ENCODE results near the gene IQSEC1. TPM values are rescaled to one million over a fixed set of nuclear protein-coding genes. Genes with fewer than 3 reads are reported as not detected.

The IQSEC1 gene
- total RNA-seq, 1 experiment from 2014 or later: 28.1 TPM

GRCh38 chr3:13053893-13054292, 19.3 kb downstream of the IQSEC1 start:
- Histone ChIP-seq H3K36me3 (ENCODE audit: control insufficient read depth in 1 of 2, insufficient read depth in 2 of 2, low read length in 2 of 2) (no peaks in the 10 kb centered on the region), H3K9ac (ENCODE audit: low read length) (no peak overlapping the region), H3K4me3 (replicated peaks in 1 of 2; ENCODE audit: low read depth in 1 of 2, low read length in 2 of 2) (no peak overlapping the region), H3K9me3 (ENCODE audit: control insufficient read depth in 1 of 2, insufficient read depth in 1 of 2, low read depth in 1 of 2, low read length in 2 of 2) (no peaks in the 10 kb centered on the region), H4K20me1 (ENCODE audit: insufficient read depth) (no peaks in the 10 kb centered on the region), H2AFZ (ENCODE audit: low read depth, low read length, poor library complexity, severe bottlenecking) (no peak overlapping the region), H3K79me2 (ENCODE audit: insufficient read depth, low read length) (no peaks in the 10 kb centered on the region), H3K27me3 (ENCODE audit: insufficient read depth, low read length) (no peaks in the 10 kb centered on the region), H3K27ac (ENCODE audit: low read depth, low read length) (no peak overlapping the region), H3K9me2 (ENCODE audit: insufficient read depth) (no peaks in the 10 kb centered on the region), H3K4me2 (ENCODE audit: low read length) (no peak overlapping the region), H3K4me1 (ENCODE audit: control insufficient read depth in 1 of 2, insufficient read depth in 2 of 2, low read length in 2 of 2) (peaks cover 18 to 19% of the 10 kb centered on the region in 2 experiments)
- BruUV-seq (replicated peaks): no TSS peak
- POLR2A ChIA-PET: no interaction called here
- intact Hi-C loops (cut with micrococcal nuclease): no loop called here
- DNase-seq (ENCODE audit: low read depth, low spot score) (no peak), ATAC-seq (no peak)
- CTCF ChIA-PET: no interaction called here
- RAD21 ChIA-PET (ENCODE audit: low non-redundant PET in 1 of 2, low total read pairs in 2 of 2, uncharacterized antibody in 2 of 2, unreplicated experiment in 2 of 2): no interaction called here
- TF ChIP-seq ZBTB33 (IDR thresholded peaks at IDR 0.05; ENCODE audit: extremely low read depth, insufficient replicate concordance, low read length): no peak

DNA sequence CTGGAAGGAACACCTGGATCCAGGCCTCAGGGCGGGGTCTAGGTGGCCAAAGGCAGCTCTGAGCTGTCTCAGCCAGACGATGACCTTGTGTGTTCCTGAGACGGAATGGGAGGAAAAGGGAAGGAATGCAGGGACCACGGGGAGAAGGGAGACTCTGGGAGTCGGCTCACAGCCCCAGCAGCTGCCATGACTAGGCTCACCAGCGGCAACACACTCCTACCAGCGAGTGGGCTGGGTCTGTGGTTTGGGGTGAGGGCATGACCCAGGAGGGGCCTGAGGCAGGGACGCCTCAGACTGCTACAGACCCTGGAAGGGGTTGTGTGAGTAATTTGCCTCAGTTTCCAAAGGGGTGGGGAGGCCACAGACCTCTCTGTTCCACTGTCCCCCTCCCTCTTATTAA, 19.8 kb downstream of the IQSEC1 start:
- ATAC-seq (no peak), DNase-seq (ENCODE audit: low read depth, low spot score) (no peak)
- Histone ChIP-seq H3K9me3 (ENCODE audit: control insufficient read depth in 1 of 2, insufficient read depth in 1 of 2, low read depth in 1 of 2, low read length in 2 of 2) (no peaks in the 10 kb centered on the region), H3K9me2 (ENCODE audit: insufficient read depth) (no peaks in the 10 kb centered on the region), H3K9ac (ENCODE audit: low read length) (no peak overlapping the region), H3K79me2 (ENCODE audit: insufficient read depth, low read length) (no peaks in the 10 kb centered on the region), H3K4me1 (ENCODE audit: control insufficient read depth in 1 of 2, insufficient read depth in 2 of 2, low read length in 2 of 2) (peaks cover 14 to 16% of the 10 kb centered on the region in 2 experiments), H3K4me3 (replicated peaks in 1 of 2; ENCODE audit: low read depth in 1 of 2, low read length in 2 of 2) (no peak overlapping the region), H3K36me3 (ENCODE audit: control insufficient read depth in 1 of 2, insufficient read depth in 2 of 2, low read length in 2 of 2) (no peaks in the 10 kb centered on the region), H4K20me1 (ENCODE audit: insufficient read depth) (no peaks in the 10 kb centered on the region), H3K4me2 (ENCODE audit: low read length) (no peak overlapping the region), H3K27me3 (ENCODE audit: insufficient read depth, low read length) (no peaks in the 10 kb centered on the region), H2AFZ (ENCODE audit: low read depth, low read length, poor library complexity, severe bottlenecking) (no peak overlapping the region), H3K27ac (ENCODE audit: low read depth, low read length) (no peak overlapping the region)
- BruUV-seq (replicated peaks): no TSS peak
- intact Hi-C loops (cut with micrococcal nuclease): no loop called here
- ChIA-PET RAD21 (ENCODE audit: low non-redundant PET in 1 of 2, low total read pairs in 2 of 2, uncharacterized antibody in 2 of 2, unreplicated experiment in 2 of 2) (no interaction called here), CTCF (interaction anchor here (1.3 kb wide), 1 partner anchor 39 kb away, joined by 3 read pairs; no protein-coding TSS in a partner anchor), POLR2A (no interaction called here)
- TF ChIP-seq SRF (IDR thresholded peaks at IDR 0.05; ENCODE audit: low read depth) (no peak), EZH2phosphoT487 (IDR thresholded peaks at IDR 0.05; ENCODE audit: borderline replicate concordance) (no peak), MAX (IDR thresholded peaks at IDR 0.05) (no peak), RAD21 (IDR thresholded peaks at IDR 0.05; ENCODE audit: low read depth) (no peak), CEBPB (IDR thresholded peaks at IDR 0.05; ENCODE audit: low read depth) (no peak), POLR2A (IDR thresholded peaks at IDR 0.05; ENCODE audit: borderline replicate concordance, extremely low read depth, insufficient read depth, insufficient read length) (no peak), JUND (IDR thresholded peaks at IDR 0.05) (no peak), ZNF274 (IDR thresholded peaks at IDR 0.05; ENCODE audit: low read depth, low read length) (no peak), SIN3A (IDR thresholded peaks at IDR 0.05; ENCODE audit: low read depth) (no peak), CTCF (IDR thresholded peaks at IDR 0.05 in 2 of 3, conservative IDR thresholded peaks at IDR 0.05 in 1 of 3; ENCODE audit: borderline replicate concordance in 1 of 3, insufficient read depth in 1 of 3, low read depth in 2 of 3, low read length in 2 of 3) (no peak), ZFX (IDR thresholded peaks at IDR 0.05) (no peak)
- TF ChIP-seq, protein P1, sequence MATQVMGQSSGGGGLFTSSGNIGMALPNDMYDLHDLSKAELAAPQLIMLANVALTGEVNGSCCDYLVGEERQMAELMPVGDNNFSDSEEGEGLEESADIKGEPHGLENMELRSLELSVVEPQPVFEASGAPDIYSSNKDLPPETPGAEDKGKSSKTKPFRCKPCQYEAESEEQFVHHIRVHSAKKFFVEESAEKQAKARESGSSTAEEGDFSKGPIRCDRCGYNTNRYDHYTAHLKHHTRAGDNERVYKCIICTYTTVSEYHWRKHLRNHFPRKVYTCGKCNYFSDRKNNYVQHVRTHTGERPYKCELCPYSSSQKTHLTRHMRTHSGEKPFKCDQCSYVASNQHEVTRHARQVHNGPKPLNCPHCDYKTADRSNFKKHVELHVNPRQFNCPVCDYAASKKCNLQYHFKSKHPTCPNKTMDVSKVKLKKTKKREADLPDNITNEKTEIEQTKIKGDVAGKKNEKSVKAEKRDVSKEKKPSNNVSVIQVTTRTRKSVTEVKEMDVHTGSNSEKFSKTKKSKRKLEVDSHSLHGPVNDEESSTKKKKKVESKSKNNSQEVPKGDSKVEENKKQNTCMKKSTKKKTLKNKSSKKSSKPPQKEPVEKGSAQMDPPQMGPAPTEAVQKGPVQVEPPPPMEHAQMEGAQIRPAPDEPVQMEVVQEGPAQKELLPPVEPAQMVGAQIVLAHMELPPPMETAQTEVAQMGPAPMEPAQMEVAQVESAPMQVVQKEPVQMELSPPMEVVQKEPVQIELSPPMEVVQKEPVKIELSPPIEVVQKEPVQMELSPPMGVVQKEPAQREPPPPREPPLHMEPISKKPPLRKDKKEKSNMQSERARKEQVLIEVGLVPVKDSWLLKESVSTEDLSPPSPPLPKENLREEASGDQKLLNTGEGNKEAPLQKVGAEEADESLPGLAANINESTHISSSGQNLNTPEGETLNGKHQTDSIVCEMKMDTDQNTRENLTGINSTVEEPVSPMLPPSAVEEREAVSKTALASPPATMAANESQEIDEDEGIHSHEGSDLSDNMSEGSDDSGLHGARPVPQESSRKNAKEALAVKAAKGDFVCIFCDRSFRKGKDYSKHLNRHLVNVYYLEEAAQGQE (IDR thresholded peaks at IDR 0.05; ENCODE audit: low read depth): no peak
